WTC11 (cell line): ENCODE results near the gene IKZF2.

Source experiments
- ESRRA ChIP-seq: sonication (generic); formaldehyde crosslinking; IDR thresholded peaks from 2 replicates; pipeline ENCODE4 v1.8.1; 2022; ENCODE audit warnings: mild to moderate bottlenecking, missing genetic modification reagents, borderline replicate concordance
- NR2C2 ChIP-seq: sonication (generic); formaldehyde crosslinking; IDR thresholded peaks from 2 replicates; pipeline ENCODE4 v1.8.0; 2022; ENCODE audit warnings: mild to moderate bottlenecking, missing genetic modification reagents
- ZNF121 ChIP-seq: sonication (generic); formaldehyde crosslinking; IDR thresholded peaks from 2 replicates; pipeline ENCODE4 v1.8.0; 2023; ENCODE audit warnings: missing genetic modification reagents
- ZNF263 ChIP-seq: sonication (generic); formaldehyde crosslinking; IDR thresholded peaks from 2 replicates; pipeline ENCODE4 v1.8.1; 2022; ENCODE audit warnings: low read depth, mild to moderate bottlenecking, moderate library complexity, missing genetic modification reagents
- ZNF423 ChIP-seq: fragments of 250-450 bp; sonication (Bioruptor Pico); IDR thresholded peaks from 2 replicates; pipeline ENCODE4 v2.1.2; 2022; ENCODE audit warnings: mild to moderate bottlenecking, moderate library complexity
- TF ChIP-seq, protein P1 (sequence below): fragments of 200-600 bp; IDR thresholded peaks from 2 replicates; pipeline ENCODE4 v1.8.0; 2022; ENCODE audit warnings: antibody characterized with exemption
- TF ChIP-seq, protein P2 (sequence below): sonication (generic); formaldehyde crosslinking; conservative IDR thresholded peaks from 2 replicates; pipeline ENCODE4 v1.8.1; 2022; ENCODE audit warnings: mild to moderate bottlenecking, missing genetic modification reagents

DNA sequence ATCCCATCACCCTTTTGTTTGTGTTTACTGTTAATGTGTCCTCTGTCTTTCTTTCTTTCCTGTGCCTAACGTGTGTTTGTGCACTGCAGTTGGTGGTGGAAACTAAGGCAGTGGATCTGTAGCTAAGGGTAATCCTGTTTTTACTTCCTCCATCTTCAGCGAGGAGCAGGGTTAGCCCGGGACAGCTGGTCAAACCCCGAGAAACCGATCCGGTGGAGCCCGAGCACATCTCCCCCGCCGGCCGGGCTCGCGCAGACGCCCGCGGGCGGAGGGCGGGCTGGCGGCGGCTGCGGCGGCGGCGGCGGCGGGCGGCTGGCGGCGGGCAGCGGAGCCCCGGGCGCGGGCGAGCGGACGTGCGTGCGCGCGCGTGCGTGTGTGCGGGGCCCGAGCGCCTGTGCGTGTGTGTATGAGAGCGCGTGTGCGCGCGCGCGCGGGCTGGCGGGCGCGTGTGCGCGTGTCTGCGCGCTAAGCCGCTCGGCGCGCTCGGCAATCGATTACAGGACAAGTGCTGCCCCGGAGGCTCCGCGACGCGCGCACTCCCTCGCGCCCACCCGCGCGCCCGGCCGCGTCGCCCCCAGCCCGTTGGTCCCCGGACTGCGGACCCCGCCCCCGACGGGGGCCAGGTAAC, at the start of gene IKZF2:
- TF ChIP-seq, protein P1, sequence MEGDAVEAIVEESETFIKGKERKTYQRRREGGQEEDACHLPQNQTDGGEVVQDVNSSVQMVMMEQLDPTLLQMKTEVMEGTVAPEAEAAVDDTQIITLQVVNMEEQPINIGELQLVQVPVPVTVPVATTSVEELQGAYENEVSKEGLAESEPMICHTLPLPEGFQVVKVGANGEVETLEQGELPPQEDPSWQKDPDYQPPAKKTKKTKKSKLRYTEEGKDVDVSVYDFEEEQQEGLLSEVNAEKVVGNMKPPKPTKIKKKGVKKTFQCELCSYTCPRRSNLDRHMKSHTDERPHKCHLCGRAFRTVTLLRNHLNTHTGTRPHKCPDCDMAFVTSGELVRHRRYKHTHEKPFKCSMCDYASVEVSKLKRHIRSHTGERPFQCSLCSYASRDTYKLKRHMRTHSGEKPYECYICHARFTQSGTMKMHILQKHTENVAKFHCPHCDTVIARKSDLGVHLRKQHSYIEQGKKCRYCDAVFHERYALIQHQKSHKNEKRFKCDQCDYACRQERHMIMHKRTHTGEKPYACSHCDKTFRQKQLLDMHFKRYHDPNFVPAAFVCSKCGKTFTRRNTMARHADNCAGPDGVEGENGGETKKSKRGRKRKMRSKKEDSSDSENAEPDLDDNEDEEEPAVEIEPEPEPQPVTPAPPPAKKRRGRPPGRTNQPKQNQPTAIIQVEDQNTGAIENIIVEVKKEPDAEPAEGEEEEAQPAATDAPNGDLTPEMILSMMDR, result no peak
- TF ChIP-seq ESRRA (CRISPR knock-in tag) (no peak), NR2C2 (no peak), ZNF423 (CRISPR knock-in tag) (no peak), ZNF263 (CRISPR knock-in tag) (no peak), ZNF121 (CRISPR knock-in tag) (no peak)
- TF ChIP-seq, protein P2, sequence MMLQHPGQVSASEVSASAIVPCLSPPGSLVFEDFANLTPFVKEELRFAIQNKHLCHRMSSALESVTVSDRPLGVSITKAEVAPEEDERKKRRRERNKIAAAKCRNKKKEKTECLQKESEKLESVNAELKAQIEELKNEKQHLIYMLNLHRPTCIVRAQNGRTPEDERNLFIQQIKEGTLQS (CRISPR knock-in tag), result no peak
